ENCODE measurements around the gene CRABP1. TPM values are rescaled to one million over a fixed set of nuclear protein-coding genes. Genes with fewer than 3 reads are reported as not detected.
"Not testable (repeated sequence)": the region's sequence is repeated elsewhere in the genome, so short reads cannot be mapped to it uniquely, and the experiment has no call there.

Gene CRABP1
- total RNA-seq, 2 donors from 2014 or later, result not detected

GRCh38 chr15:78361771-78362506, 21.8 kb downstream of the CRABP1 start:
- Mint-ChIP-seq H3K27ac (no peak overlapping the region), H3K27me3 (peaks cover 50% of the 10 kb centered on the region), H3K36me3 (ENCODE audit: low read depth) (no peaks in the 10 kb centered on the region), H3K4me3 (no peak overlapping the region), H3K4me1 (no peaks in the 10 kb centered on the region)
- ATAC-seq, result no peak
- DNase-seq, result no peak
- H3K9me3 ChIP-seq (ENCODE audit: control insufficient read depth, low read length, poor library complexity, severe bottlenecking), result no peaks in the 10 kb centered on the region

GRCh38 chr15:78362716-78363380, 22.7 kb downstream of the CRABP1 start:
- ATAC-seq, result no peak
- Mint-ChIP-seq H3K4me1 (no peaks in the 10 kb centered on the region), H3K27me3 (peaks cover 45% of the 10 kb centered on the region), H3K27ac (no peak overlapping the region), H3K36me3 (ENCODE audit: low read depth) (no peaks in the 10 kb centered on the region), H3K4me3 (no peak overlapping the region)
- H3K9me3 ChIP-seq (ENCODE audit: control insufficient read depth, low read length, poor library complexity, severe bottlenecking), result no peaks in the 10 kb centered on the region
- no peak for DNase-seq

DNA sequence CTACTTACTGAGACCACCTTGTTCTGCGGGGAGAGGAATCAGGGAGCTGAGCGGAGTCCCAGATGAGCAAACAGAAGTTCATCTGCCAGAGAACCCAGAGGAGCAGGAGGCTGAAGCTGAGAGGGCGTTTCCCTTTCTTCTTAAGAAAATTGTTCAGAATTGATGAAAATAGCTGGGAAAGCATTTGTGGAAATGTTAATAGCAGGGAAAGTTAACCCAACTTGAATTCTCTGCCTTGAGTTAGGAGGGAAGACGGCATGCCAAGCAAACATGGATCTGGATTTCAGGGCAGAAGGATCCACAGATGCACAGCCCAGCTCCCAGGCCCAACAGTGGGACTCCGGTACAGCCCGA, 23.2 kb downstream of the CRABP1 start:
- DNase-seq (no peak), ATAC-seq (no peak)

GRCh38 chr15:78364233-78364632, 24.1 kb downstream of the CRABP1 start:
- no peak overlapping the region for H3K27ac Mint-ChIP-seq
- H3K36me3 Mint-ChIP-seq (ENCODE audit: low read depth), result no peaks in the 10 kb centered on the region
- H3K9me3 ChIP-seq (ENCODE audit: control insufficient read depth, low read length, poor library complexity, severe bottlenecking), result no peaks in the 10 kb centered on the region
- DNase-seq (no peak), ATAC-seq (no peak)
- no peaks in the 10 kb centered on the region for H3K4me1 Mint-ChIP-seq
- peaks cover 39% of the 10 kb centered on the region for H3K27me3 Mint-ChIP-seq
- no peak overlapping the region for H3K4me3 Mint-ChIP-seq

More for the DNA sequence above, 23.2 kb downstream of the CRABP1 start:
- Mint-ChIP-seq H3K27ac (no peak overlapping the region), H3K4me1 (no peaks in the 10 kb centered on the region), H3K36me3 (ENCODE audit: low read depth) (no peaks in the 10 kb centered on the region), H3K27me3 (peaks cover 44% of the 10 kb centered on the region), H3K4me3 (no peak overlapping the region)
- no peaks in the 10 kb centered on the region for H3K9me3 ChIP-seq (ENCODE audit: control insufficient read depth, low read length, poor library complexity, severe bottlenecking)

GRCh38 chr15:78365917-78366316, 25.8 kb downstream of the CRABP1 start:
- H3K36me3 Mint-ChIP-seq (ENCODE audit: low read depth), result no peaks in the 10 kb centered on the region
- ATAC-seq, result no peak
- DNase-seq, result no peak
- H3K4me1 Mint-ChIP-seq, result no peaks in the 10 kb centered on the region
- no peak overlapping the region for H3K27ac Mint-ChIP-seq
- peaks cover 38% of the 10 kb centered on the region for H3K27me3 Mint-ChIP-seq
- H3K4me3 Mint-ChIP-seq, result no peak overlapping the region
- H3K9me3 ChIP-seq (ENCODE audit: control insufficient read depth, low read length, poor library complexity, severe bottlenecking), result no peaks in the 10 kb centered on the region

- H3K36me3 Mint-ChIP-seq (ENCODE audit: low read depth), result no peaks in the 10 kb centered on the region
- H3K4me1 Mint-ChIP-seq, result no peaks in the 10 kb centered on the region
- no peak for ATAC-seq
These were observed 26.2 kb downstream of the CRABP1 start for GRCh38 chr15:78366342-78366741.

DNA sequence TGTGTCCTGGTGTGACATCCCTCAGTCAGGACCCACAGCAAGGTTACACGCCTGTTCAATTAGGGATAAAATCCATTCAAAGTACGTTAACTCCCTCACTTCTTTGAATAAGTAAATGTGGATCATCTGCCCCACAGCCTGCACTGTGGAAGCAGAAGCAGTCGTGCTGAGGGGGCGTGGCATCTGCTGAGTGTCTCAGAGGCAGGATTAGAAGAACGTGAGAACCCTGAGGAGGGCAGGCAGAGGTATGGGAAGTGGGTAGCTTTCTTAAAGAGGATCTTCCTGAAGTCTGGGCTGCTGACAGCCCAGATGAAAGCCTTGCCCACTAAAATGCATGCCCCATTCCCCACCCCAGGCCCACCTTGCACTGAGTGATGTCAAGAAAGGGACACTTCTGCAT, 28.5 kb downstream of the CRABP1 start:
- H3K4me1 Mint-ChIP-seq, result no peaks in the 10 kb centered on the region
- no peaks in the 10 kb centered on the region for H3K36me3 Mint-ChIP-seq (ENCODE audit: low read depth)
- DNase-seq (no peak), ATAC-seq (no peak)
- peaks cover 29% of the 10 kb centered on the region for H3K27me3 Mint-ChIP-seq
- no peaks in the 10 kb centered on the region for H3K9me3 ChIP-seq (ENCODE audit: control insufficient read depth, low read length, poor library complexity, severe bottlenecking)
- no peak overlapping the region for H3K4me3 Mint-ChIP-seq
- no peak overlapping the region for H3K27ac Mint-ChIP-seq

More at GRCh38 chr15:78366342-78366741, 26.2 kb downstream of the CRABP1 start:
- H3K9me3 ChIP-seq (ENCODE audit: control insufficient read depth, low read length, poor library complexity, severe bottlenecking), result no peaks in the 10 kb centered on the region
- Mint-ChIP-seq H3K4me3 (no peak overlapping the region), H3K27ac (no peak overlapping the region), H3K27me3 (peaks cover 37% of the 10 kb centered on the region)
- no peak for DNase-seq

DNA sequence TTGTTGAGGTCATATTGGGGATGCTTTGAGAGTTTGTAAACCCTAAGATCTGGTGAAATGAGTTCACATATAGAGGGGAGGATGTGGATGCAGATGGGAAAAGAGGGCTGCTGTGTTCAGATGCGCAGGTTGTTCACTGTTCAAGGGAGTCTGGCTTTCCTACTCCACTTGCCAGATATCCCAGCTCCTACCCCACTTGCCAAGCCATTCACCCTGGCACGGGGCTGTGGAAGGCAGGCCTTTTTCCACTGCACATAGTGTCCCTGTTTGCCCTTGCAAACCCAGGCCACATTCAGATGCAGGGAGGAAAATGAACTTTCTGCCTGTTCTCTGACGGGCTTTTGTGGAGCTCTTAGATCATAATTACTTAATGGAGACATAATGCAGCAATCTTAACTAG, 29.0 kb downstream of the CRABP1 start:
- no peaks in the 10 kb centered on the region for H3K4me1 Mint-ChIP-seq
- no peaks in the 10 kb centered on the region for H3K36me3 Mint-ChIP-seq (ENCODE audit: low read depth)
- H3K27ac Mint-ChIP-seq, result no peak overlapping the region
- H3K27me3 Mint-ChIP-seq, result peaks cover 31% of the 10 kb centered on the region
- no peak for ATAC-seq
- H3K4me3 Mint-ChIP-seq, result no peak overlapping the region
- DNase-seq, result no peak
- H3K9me3 ChIP-seq (ENCODE audit: control insufficient read depth, low read length, poor library complexity, severe bottlenecking), result no peaks in the 10 kb centered on the region

GRCh38 chr15:78370013-78370412, 29.9 kb downstream of the CRABP1 start:
- Mint-ChIP-seq H3K27me3 (peaks cover 27% of the 10 kb centered on the region), H3K36me3 (ENCODE audit: low read depth) (peaks cover 4% of the 10 kb centered on the region), H3K4me1 (peaks cover 5% of the 10 kb centered on the region), H3K4me3 (no peak overlapping the region), H3K27ac (no peak overlapping the region)
- DNase-seq, result no peak
- ATAC-seq, result no peak
- no peaks in the 10 kb centered on the region for H3K9me3 ChIP-seq (ENCODE audit: control insufficient read depth, low read length, poor library complexity, severe bottlenecking)

GRCh38 chr15:78372880-78373279, 32.7 kb downstream of the CRABP1 start:
- Mint-ChIP-seq H3K4me3 (no peak overlapping the region), H3K36me3 (ENCODE audit: low read depth) (peaks cover 4% of the 10 kb centered on the region), H3K4me1 (peaks cover 8% of the 10 kb centered on the region), H3K27me3 (peaks cover 20% of the 10 kb centered on the region), H3K27ac (no peak overlapping the region)
- no peak for DNase-seq
- H3K9me3 ChIP-seq (ENCODE audit: control insufficient read depth, low read length, poor library complexity, severe bottlenecking), result no peaks in the 10 kb centered on the region
- ATAC-seq, result no peak

DNA sequence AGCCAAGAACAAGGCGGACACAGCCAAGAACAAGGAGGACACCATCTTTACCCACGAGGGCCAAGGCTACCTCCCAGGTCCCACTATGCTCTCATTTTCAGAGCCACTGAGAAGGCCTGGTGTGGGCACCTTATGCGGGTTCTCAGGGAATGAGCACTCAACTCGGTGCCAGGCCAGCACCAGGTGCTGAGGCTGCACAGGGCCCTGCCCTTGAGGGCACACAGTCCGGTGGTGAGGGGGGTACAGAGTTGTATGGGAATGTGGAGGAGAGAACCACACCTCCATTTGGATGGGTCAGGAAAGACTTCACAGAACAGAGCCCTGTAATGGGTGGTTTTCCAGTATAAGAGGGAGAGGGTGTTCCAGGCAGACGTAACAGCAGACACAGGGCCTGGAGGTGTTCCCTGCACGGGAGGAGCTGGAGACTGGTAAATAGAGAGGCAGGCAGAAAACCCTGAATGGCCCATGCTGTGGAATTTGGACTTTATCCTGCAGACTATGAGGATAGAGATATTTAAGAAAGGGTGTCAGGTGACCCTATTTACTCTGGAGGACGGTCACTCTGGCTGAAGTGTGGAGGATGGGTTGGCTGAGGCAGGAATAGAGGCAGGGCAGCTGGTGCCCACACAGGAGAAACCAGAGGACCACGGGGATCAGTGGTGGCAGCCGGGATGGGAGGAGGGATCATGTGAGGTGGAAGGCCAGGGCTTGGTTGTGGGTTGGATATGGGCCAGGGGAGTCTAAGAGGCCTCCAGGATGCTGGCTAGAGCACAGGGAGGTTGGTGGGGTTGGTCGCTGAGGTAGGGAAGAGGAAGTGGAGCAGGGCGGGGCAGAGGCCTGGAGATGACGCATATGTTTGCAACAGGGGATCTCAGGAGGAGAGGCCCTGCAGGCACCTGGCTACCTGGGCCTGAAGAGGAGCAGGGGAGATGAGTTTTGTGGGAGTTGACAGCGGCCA, 34.6 kb downstream of the CRABP1 start:
- H3K9me3 ChIP-seq (ENCODE audit: control insufficient read depth, low read length, poor library complexity, severe bottlenecking), result no peaks in the 10 kb centered on the region
- Mint-ChIP-seq H3K4me1 (peaks cover 8% of the 10 kb centered on the region), H3K4me3 (no peak overlapping the region), H3K36me3 (ENCODE audit: low read depth) (peaks cover 4% of the 10 kb centered on the region), H3K27me3 (peaks cover 13% of the 10 kb centered on the region), H3K27ac (no peak overlapping the region)
- DNase-seq, result no peak
- no peak for ATAC-seq

DNA sequence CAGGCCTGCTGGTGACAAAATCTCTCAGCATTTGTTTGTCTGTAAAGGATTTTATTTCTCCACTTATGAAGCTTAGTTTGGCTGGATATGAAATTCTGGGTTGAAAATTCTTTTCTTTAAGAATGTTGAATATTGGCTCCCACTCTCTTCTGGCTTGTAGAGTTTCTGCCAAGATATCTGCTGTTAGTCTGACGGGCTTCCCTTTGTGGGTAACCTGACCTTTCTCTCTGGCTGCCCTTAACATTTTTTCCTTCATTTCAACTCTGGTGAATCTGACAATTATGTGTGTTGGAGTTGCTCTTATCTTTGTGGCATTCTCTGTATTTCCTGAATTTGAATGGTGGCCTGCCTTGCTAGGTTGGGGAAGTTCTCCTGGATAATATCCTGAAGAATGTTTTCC, 40.0 kb downstream of the CRABP1 start:
- H3K4me3 Mint-ChIP-seq, DNase-seq: not testable (repeated sequence)

More for the DNA sequence above, 40.0 kb downstream of the CRABP1 start:
- H3K4me1 Mint-ChIP-seq; H3K36me3 Mint-ChIP-seq (ENCODE audit: low read depth); ATAC-seq; H3K9me3 ChIP-seq (ENCODE audit: control insufficient read depth, low read length, poor library complexity, severe bottlenecking); H3K27ac Mint-ChIP-seq: not testable (repeated sequence)
- H3K27me3 Mint-ChIP-seq, result peaks cover 21% of the 10 kb centered on the region

All from T-helper 17 cell (primary cell).